Loucy (cell line): ENCODE results near the gene AARS2.
A peak's percentile ranks its signal among the peaks of the same experiment; 100 is the strongest.

Experiments
- H2AFZ ChIP-seq: fragments of 200-600 bp; sonication (generic); 2 replicates; pipeline ENCODE4 v1.6.0; 2016; ENCODE audit warnings: antibody characterized with exemption, mild to moderate bottlenecking, low read length, moderate library complexity
- H3F3A ChIP-seq: fragments of 200-600 bp; 2 replicates; pipeline ENCODE4 v1.6.0; 2016; ENCODE audit warnings: antibody characterized with exemption, low read depth, mild to moderate bottlenecking
- H3K27me3 ChIP-seq: fragments of 200-600 bp; sonication (generic); 2 replicates; pipeline ENCODE4 v1.6.1; 2014; ENCODE audit warnings: low read length, mild to moderate bottlenecking; ENCODE audit not compliant: insufficient read depth, poor library complexity, severe bottlenecking
- H3K36me3 ChIP-seq: fragments of 200-600 bp; sonication (generic); 2 replicates; pipeline ENCODE4 v1.6.1; 2016; ENCODE audit warnings: low read length; ENCODE audit not compliant: insufficient read depth
- H3K4me1 ChIP-seq: fragments of 200-600 bp; sonication (generic); 2 replicates; pipeline ENCODE4 v1.5.1; 2014; ENCODE audit warnings: low read length, mild to moderate bottlenecking; ENCODE audit not compliant: insufficient read depth, poor library complexity, severe bottlenecking
- H3K4me2 ChIP-seq: fragments of 200-600 bp; sonication (generic); 2 replicates; pipeline ENCODE4 v1.6.0; 2014; ENCODE audit warnings: antibody characterized with exemption, low read length, low read depth, mild to moderate bottlenecking; ENCODE audit not compliant: poor library complexity, severe bottlenecking
- H3K4me3 ChIP-seq: fragments of 200-600 bp; sonication (generic); 2 replicates; pipeline ENCODE4 v1.5.1; 2014; ENCODE audit warnings: low read length, mild to moderate bottlenecking, mixed read lengths; ENCODE audit not compliant: poor library complexity, severe bottlenecking
- H3K79me2 ChIP-seq: fragments of 200-600 bp; sonication (generic); 2 replicates; pipeline ENCODE4 v1.6.1; 2014; ENCODE audit warnings: low read length; ENCODE audit not compliant: insufficient read depth
- H3K9ac ChIP-seq: fragments of 200-600 bp; sonication (generic); 2 replicates; pipeline ENCODE4 v1.6.0; 2014; ENCODE audit warnings: mild to moderate bottlenecking, low read depth, low read length, moderate library complexity; ENCODE audit not compliant: poor library complexity, severe bottlenecking
- H3K9me2 ChIP-seq: fragments of 200-600 bp; sonication (generic); replicated peaks from 2 replicates; pipeline ENCODE4 v1.6.1; 2016; ENCODE audit warnings: low read depth, low read length, mixed read lengths
- H3K9me3 ChIP-seq: fragments of 200-600 bp; sonication (generic); 2 replicates; pipeline ENCODE4 v1.6.1; 2014; ENCODE audit warnings: mild to moderate bottlenecking, antibody characterized with exemption, low read length, low read depth; ENCODE audit not compliant: insufficient read depth
- H4K20me1 ChIP-seq: fragments of 200-600 bp; sonication (generic); 2 replicates; pipeline ENCODE4 v1.6.0; 2014; ENCODE audit warnings: antibody characterized with exemption, low read length, mild to moderate bottlenecking; ENCODE audit not compliant: insufficient read depth, poor library complexity, severe bottlenecking
- CTCF ChIP-seq: fragments of 200-600 bp; sonication (generic); conservative IDR thresholded peaks from 2 replicates; pipeline ENCODE4 v1.5.1; 2014; ENCODE audit warnings: mild to moderate bottlenecking, antibody characterized with exemption, low read length
- EZH2phosphoT487 ChIP-seq: fragments of 200-600 bp; IDR thresholded peaks from 2 replicates; pipeline ENCODE4 v1.6.1; 2018; ENCODE audit warnings: antibody characterized with exemption, mild to moderate bottlenecking, moderate library complexity, borderline replicate concordance

AARS2 gene

GRCh38 chr6:44262467-44263353 lies 50.4 kb downstream of the AARS2 start:
- TF ChIP-seq EZH2phosphoT487 (no peak), CTCF (no peak)
- peak overlapping the region; percentile 85 for H3K4me3 ChIP-seq
- H4K20me1 ChIP-seq, result peaks cover 18% of the 10 kb centered on the region
- H3K4me1 ChIP-seq, result peaks cover 33% of the 10 kb centered on the region
- H3K9me2 ChIP-seq, result no peaks in the 10 kb centered on the region
- no peaks in the 10 kb centered on the region for H3K27me3 ChIP-seq
- no peak overlapping the region for H2AFZ ChIP-seq
- H3K9ac ChIP-seq, result peak overlapping the region; percentile 82
- peaks cover 36% of the 10 kb centered on the region for H3K79me2 ChIP-seq
- H3F3A ChIP-seq, result no peaks in the 10 kb centered on the region
- H3K36me3 ChIP-seq, result peaks cover 3% of the 10 kb centered on the region; the same call in 1 of the 2 replicates
- H3K9me3 ChIP-seq, result no peaks in the 10 kb centered on the region
- H3K4me2 ChIP-seq, result peak overlapping the region; percentile 93

- peak overlapping the region; percentile 93 for H3K4me2 ChIP-seq
Measured at GRCh38 chr6:44261581-44261980, 51.6 kb downstream of the AARS2 start.

More at GRCh38 chr6:44261581-44261980, 51.6 kb downstream of the AARS2 start:
- H3K9me3 ChIP-seq, result no peaks in the 10 kb centered on the region
- H3K27me3 ChIP-seq, result no peaks in the 10 kb centered on the region
- H3K36me3 ChIP-seq, result peaks cover 3% of the 10 kb centered on the region; the same call in 1 of the 2 replicates
- H3K4me3 ChIP-seq, result no peak overlapping the region
- H3K79me2 ChIP-seq, result peaks cover 42% of the 10 kb centered on the region
- no peak for TF ChIP-seq CTCF
- TF ChIP-seq EZH2phosphoT487, result no peak
- H3K4me1 ChIP-seq, result peaks cover 34% of the 10 kb centered on the region
- peaks cover 18% of the 10 kb centered on the region for H4K20me1 ChIP-seq
- H3K9ac ChIP-seq, result no peak overlapping the region
- no peaks in the 10 kb centered on the region for H3K9me2 ChIP-seq
- H3F3A ChIP-seq, result no peaks in the 10 kb centered on the region
- H2AFZ ChIP-seq, result no peak overlapping the region
